ENCODE data around the gene ZBTB3.

Gene ZBTB3

DNA sequence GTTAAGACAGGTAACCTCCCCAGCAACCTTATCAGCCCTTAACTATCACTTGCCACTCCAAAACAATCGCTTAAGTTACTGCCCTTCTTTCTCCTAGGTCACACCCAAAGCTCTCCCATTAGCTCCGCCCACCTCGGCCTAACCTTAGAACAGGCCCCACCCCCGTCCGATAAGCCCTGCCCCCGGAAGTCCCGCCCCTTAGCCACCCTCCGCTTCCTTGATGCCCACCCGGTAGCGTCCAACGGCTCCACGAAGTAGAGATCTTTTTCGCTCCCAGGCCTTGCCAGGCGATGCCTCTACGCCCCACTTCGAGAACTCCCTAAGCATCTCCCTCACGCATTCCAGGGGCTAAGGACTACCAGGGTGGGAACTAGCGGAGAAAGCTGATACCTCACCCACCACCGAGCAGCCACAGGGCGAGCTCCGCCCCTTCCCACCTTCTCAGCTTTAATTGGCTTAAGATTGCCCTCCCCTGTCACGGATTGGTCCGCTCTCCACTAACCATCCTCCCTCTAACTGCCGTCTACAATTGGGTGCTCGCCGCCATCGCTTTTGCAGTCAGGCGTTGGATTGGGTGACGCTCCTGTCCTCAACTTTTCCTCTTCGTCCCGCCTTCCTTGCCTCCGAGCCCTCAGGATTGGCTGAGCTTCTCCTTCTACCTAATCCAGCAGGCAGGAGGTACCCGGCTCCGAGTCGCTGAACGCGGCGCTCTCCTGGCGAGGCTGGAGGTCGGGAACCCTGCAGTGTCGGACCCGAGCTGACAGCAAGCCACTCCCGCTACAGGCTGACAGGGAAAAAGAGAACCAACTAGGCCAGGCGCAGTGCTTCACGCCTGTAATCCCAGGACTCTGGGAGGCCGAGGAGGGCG lies at the start of gene ZBTB3 (continued):
- TF ChIP-seq, protein P1, sequence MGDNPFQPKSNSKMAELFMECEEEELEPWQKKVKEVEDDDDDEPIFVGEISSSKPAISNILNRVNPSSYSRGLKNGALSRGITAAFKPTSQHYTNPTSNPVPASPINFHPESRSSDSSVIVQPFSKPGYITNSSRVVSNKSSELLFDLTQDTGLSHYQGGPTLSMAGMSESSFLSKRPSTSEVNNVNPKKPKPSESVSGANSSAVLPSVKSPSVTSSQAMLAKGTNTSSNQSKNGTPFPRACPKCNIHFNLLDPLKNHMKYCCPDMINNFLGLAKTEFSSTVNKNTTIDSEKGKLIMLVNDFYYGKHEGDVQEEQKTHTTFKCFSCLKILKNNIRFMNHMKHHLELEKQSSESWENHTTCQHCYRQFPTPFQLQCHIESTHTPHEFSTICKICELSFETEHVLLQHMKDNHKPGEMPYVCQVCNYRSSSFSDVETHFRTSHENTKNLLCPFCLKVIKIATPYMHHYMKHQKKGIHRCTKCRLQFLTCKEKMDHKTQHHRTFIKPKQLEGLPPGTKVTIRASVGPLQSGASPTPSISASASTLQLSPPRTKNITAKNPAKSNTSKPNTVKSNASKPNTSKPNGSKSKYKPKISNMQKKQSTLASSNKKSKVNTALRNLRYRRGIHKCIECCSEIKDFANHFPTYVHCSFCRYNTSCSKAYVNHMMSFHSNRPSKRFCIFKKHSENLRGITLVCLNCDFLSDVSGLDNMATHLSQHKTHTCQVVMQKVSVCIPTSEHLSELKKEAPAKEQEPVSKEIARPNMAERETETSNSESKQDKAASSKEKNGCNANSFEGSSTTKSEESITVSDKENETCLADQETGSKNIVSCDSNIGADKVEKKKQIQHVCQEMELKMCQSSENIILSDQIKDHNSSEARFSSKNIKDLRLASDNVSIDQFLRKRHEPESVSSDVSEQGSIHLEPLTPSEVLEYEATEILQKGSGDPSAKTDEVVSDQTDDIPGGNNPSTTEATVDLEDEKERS (tag by site-specific recombination; IDR thresholded peaks at IDR 0.05), result no peak
- no peak for TF ChIP-seq ZNF747 (tag by site-specific recombination; IDR thresholded peaks at IDR 0.05)
- peak; percentile 65; the same call in 1 of the 2 replicates for TF ChIP-seq KLF9 (tag by site-specific recombination; IDR thresholded peaks at IDR 0.05; ENCODE audit: low read depth)
- TF ChIP-seq, protein P2, sequence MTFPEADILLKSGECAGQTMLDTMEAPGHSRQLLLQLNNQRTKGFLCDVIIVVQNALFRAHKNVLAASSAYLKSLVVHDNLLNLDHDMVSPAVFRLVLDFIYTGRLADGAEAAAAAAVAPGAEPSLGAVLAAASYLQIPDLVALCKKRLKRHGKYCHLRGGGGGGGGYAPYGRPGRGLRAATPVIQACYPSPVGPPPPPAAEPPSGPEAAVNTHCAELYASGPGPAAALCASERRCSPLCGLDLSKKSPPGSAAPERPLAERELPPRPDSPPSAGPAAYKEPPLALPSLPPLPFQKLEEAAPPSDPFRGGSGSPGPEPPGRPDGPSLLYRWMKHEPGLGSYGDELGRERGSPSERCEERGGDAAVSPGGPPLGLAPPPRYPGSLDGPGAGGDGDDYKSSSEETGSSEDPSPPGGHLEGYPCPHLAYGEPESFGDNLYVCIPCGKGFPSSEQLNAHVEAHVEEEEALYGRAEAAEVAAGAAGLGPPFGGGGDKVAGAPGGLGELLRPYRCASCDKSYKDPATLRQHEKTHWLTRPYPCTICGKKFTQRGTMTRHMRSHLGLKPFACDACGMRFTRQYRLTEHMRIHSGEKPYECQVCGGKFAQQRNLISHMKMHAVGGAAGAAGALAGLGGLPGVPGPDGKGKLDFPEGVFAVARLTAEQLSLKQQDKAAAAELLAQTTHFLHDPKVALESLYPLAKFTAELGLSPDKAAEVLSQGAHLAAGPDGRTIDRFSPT (tag by site-specific recombination; IDR thresholded peaks at IDR 0.05), result peak; percentile 72
- TF ChIP-seq ZBTB20 (tag by site-specific recombination; IDR thresholded peaks at IDR 0.05), result peak; percentile 74; the same call in 1 of the 2 replicates
- TF ChIP-seq KLF1 (tag by site-specific recombination; IDR thresholded peaks at IDR 0.05), result peak; percentile 48; the same call in 1 of the 2 replicates
- peak; percentile 70 for TF ChIP-seq ZNF341 (tag by site-specific recombination; IDR thresholded peaks at IDR 0.05; ENCODE audit: low read depth)
- TF ChIP-seq ZIC2 (tag by site-specific recombination; IDR thresholded peaks at IDR 0.05), result peak; percentile 76
- no peak for TF ChIP-seq ZNF266 (tag by site-specific recombination; IDR thresholded peaks at IDR 0.05; ENCODE audit: low read depth)
- TF ChIP-seq, protein P3, sequence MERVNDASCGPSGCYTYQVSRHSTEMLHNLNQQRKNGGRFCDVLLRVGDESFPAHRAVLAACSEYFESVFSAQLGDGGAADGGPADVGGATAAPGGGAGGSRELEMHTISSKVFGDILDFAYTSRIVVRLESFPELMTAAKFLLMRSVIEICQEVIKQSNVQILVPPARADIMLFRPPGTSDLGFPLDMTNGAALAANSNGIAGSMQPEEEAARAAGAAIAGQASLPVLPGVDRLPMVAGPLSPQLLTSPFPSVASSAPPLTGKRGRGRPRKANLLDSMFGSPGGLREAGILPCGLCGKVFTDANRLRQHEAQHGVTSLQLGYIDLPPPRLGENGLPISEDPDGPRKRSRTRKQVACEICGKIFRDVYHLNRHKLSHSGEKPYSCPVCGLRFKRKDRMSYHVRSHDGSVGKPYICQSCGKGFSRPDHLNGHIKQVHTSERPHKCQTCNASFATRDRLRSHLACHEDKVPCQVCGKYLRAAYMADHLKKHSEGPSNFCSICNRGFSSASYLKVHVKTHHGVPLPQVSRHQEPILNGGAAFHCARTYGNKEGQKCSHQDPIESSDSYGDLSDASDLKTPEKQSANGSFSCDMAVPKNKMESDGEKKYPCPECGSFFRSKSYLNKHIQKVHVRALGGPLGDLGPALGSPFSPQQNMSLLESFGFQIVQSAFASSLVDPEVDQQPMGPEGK (tag by site-specific recombination; IDR thresholded peaks at IDR 0.05), result peak; percentile 50; the same call in 1 of the 2 replicates
- TF ChIP-seq ZNF366 (tag by site-specific recombination; conservative IDR thresholded peaks at IDR 0.05), result peak; percentile 77; the same call in 1 of the 2 replicates
- TF ChIP-seq, protein P4, sequence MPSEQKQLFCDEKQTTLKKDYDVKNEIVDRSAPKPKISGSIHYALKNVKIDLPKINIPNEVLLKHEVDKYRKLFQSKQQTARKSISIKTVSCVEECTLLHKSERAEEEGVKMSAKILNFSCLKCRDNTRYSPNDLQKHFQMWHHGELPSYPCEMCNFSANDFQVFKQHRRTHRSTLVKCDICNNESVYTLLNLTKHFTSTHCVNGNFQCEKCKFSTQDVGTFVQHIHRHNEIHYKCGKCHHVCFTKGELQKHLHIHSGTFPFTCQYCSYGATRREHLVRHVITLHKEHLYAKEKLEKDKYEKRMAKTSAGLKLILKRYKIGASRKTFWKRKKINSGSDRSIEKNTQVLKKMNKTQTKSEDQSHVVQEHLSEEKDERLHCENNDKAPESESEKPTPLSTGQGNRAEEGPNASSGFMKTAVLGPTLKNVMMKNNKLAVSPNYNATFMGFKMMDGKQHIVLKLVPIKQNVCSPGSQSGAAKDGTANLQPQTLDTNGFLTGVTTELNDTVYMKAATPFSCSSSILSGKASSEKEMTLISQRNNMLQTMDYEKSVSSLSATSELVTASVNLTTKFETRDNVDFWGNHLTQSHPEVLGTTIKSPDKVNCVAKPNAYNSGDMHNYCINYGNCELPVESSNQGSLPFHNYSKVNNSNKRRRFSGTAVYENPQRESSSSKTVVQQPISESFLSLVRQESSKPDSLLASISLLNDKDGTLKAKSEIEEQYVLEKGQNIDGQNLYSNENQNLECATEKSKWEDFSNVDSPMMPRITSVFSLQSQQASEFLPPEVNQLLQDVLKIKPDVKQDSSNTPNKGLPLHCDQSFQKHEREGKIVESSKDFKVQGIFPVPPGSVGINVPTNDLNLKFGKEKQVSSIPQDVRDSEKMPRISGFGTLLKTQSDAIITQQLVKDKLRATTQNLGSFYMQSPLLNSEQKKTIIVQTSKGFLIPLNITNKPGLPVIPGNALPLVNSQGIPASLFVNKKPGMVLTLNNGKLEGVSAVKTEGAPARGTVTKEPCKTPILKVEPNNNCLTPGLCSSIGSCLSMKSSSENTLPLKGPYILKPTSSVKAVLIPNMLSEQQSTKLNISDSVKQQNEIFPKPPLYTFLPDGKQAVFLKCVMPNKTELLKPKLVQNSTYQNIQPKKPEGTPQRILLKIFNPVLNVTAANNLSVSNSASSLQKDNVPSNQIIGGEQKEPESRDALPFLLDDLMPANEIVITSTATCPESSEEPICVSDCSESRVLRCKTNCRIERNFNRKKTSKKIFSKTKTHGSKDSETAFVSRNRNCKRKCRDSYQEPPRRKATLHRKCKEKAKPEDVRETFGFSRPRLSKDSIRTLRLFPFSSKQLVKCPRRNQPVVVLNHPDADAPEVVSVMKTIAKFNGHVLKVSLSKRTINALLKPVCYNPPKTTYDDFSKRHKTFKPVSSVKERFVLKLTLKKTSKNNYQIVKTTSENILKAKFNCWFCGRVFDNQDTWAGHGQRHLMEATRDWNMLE (tag by site-specific recombination; conservative IDR thresholded peaks at IDR 0.05; ENCODE audit: low read depth), result peak; percentile 52
- TF ChIP-seq SP2 (tag by site-specific recombination; IDR thresholded peaks at IDR 0.05), result peak; percentile 99
- TF ChIP-seq ZBTB8A (tag by site-specific recombination; IDR thresholded peaks at IDR 0.05), result no peak; the same call in 1 of the 2 replicates
- TF ChIP-seq GLIS1 (tag by site-specific recombination; IDR thresholded peaks at IDR 0.05), result peak; percentile 82
- TF ChIP-seq PRDM1 (tag by site-specific recombination; IDR thresholded peaks at IDR 0.05), result peak; percentile 11; the same call in 1 of the 2 replicates
- TF ChIP-seq YY2 (tag by site-specific recombination; IDR thresholded peaks at IDR 0.05), result no peak
- TF ChIP-seq ZBTB17 (tag by site-specific recombination; IDR thresholded peaks at IDR 0.05), result peak; percentile 94
- peak; percentile 73 for TF ChIP-seq KLF16 (tag by site-specific recombination; IDR thresholded peaks at IDR 0.05)
- TF ChIP-seq, protein P5, sequence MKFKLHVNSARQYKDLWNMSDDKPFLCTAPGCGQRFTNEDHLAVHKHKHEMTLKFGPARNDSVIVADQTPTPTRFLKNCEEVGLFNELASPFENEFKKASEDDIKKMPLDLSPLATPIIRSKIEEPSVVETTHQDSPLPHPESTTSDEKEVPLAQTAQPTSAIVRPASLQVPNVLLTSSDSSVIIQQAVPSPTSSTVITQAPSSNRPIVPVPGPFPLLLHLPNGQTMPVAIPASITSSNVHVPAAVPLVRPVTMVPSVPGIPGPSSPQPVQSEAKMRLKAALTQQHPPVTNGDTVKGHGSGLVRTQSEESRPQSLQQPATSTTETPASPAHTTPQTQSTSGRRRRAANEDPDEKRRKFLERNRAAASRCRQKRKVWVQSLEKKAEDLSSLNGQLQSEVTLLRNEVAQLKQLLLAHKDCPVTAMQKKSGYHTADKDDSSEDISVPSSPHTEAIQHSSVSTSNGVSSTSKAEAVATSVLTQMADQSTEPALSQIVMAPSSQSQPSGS (tag by site-specific recombination; IDR thresholded peaks at IDR 0.05; ENCODE audit: low read depth), result no peak
- peak; percentile 19; the same call in 1 of the 2 replicates for TF ChIP-seq ZSCAN30 (tag by site-specific recombination; IDR thresholded peaks at IDR 0.05)
- no peak for TF ChIP-seq SCRT1 (tag by site-specific recombination; IDR thresholded peaks at IDR 0.05; ENCODE audit: borderline replicate concordance)
- TF ChIP-seq HOXC10 (CRISPR knock-in tag; IDR thresholded peaks at IDR 0.05), result 0 out of 2 replicates have a peak, but pooled peaks have one; percentile 92
- no peak for TF ChIP-seq ZNF510 (tag by site-specific recombination; IDR thresholded peaks at IDR 0.05; ENCODE audit: insufficient replicate concordance)
- TF ChIP-seq KLF8 (tag by site-specific recombination; IDR thresholded peaks at IDR 0.05), result peak; percentile 82

Data from HEK293 (cell line).